ENCODE measurements around the gene CARS1.
A peak's percentile ranks its signal among the peaks of the same experiment; 100 is the strongest.
"Not testable (repeated sequence)": the region's sequence is repeated elsewhere in the genome, so short reads cannot be mapped to it uniquely, and the experiment has no call there.

The CARS1 gene

DNA sequence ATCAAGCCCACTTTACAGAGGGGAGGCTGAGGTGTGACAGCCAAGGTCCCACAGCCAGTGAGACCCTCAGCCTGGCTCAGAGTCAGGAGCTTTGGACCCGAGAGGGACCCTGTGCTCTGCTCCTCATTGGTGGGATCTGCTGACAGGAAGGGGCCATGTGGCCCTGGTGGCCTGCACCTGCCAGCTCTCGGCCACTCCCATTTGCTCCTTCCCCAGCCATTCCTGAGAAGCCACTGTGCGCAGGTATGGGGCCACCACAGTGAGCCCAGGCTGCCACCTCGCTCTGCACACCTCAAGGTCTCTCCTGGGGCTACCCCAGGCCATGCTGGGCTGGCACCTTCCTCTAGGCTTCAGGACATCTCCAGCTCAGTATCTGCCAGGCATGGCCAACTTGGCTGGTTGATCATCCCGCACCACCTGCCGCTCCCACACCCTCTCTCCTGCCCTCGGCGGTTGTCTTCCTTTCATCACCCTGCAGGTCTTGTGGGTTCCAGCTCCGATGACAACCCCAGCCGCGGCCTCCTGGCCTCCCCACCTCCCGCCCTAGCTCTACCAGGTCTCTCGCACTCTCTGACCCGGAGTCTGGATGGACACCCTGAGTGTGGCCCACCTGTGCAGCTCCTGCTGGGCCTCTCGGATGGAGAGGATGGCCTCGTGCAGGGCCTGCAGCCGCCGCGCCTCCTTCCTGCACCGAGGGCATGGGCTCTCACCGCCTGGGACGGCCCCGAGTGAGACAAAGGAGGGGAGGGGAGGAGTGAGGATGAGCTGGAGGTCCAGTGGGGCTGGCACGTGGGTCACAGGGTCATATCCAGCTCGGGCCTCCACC lies 32.2 kb upstream of the CARS1 start:
- no peak for DNase-seq

- no peak for DNase-seq
Measured at GRCh38 chr11:3088806-3089205, 31.6 kb upstream of the CARS1 start.

GRCh38 chr11:3087821-3088800 lies 30.9 kb upstream of the CARS1 start:
- no peak for DNase-seq

DNA sequence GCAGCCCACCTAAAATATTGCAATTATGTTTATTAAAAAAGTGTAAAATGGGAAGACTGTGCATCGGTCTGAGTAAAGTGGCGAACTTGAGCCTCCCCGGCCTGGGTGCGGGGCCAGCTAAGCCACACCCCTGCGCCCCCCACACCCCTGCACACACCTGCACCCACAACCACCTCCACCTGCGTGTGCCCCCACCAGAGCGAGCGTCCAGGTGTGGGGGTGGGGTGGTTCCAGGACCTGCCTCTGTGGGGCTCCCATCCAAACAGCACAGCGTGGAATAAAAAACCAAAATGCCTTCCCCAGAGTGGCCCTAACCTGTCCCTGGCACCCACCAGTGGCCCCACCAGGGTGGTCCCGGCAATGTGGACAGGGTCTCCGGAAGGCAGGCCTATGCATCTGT lies 30.1 kb upstream of the CARS1 start:
- DNase-seq, result no peak

GRCh38 chr11:3086671-3087150 lies 29.5 kb upstream of the CARS1 start:
- DNase-seq, result no peak

DNA sequence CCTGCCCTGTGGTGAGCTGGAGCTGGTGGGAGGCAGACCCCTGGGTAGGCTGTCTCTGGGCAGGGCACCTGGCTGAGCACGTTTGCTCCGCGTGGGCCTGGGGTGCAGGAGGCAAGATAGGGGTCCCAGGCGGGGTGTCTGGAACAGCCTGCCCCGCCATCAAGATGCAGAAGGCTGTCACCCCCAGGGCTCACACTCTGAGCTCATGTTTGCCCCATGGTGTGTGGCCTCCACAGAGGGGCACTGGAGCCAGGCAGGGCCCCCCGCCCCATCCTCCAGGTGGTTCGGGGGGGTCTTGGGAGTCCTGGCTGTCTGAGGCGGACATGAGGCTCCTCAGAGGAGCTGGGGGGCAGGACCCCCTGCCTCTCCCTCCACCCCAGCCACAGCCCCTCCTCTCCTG lies 28.9 kb upstream of the CARS1 start:
- no peak for DNase-seq

- DNase-seq, result no peak
Measured at GRCh38 chr11:3085052-3085451, 27.8 kb upstream of the CARS1 start.

DNA sequence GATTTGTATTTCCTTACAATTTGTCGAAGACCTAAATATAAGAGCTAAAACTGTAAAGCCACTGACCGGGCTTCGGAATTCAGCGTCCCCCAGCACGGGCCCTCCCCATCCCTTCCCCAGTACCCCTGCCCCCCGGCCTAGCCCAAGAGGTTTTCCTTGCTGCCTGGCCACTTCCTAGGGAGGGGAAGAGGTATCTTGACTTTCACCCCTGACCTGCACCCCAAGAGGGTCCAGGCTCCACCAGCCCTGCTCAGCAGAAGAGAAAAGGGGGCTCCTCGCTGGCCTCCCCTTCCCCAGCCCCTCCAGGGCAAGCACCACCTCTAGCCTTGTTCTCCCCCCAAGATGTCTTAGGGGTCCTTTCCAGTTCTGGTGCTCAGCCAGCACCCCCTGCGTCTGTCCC lies 26.1 kb upstream of the CARS1 start:
- DNase-seq, result no peak

GRCh38 chr11:3081386-3081751 lies 24.1 kb upstream of the CARS1 start:
- no peak for DNase-seq

- DNase-seq, result no peak
Measured at GRCh38 chr11:3080733-3081385, 23.6 kb upstream of the CARS1 start.

DNA sequence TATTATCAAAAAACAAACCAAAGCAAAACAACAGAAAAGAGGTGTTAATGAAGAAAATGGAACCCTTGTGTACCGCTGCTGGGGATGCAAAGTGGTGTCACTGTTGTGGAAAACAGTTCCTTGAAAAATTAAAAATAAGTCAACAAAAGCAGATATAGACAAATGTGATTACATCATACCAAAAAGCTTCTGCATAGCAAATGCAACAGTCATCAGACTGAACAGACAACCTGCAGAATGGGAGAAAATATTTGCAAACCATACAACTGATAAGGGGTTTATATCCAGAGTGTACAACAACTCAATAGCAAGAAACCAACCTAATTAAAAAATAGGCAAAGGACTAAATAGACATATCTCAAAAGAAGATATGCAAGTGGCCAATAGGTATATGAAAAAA lies 22.9 kb upstream of the CARS1 start:
- DNase-seq, result no peak

- no peak for DNase-seq
Measured at GRCh38 chr11:3077846-3078440, 20.7 kb upstream of the CARS1 start.

- DNase-seq, result no peak
Measured at GRCh38 chr11:3077189-3077836, 20.1 kb upstream of the CARS1 start.

DNA sequence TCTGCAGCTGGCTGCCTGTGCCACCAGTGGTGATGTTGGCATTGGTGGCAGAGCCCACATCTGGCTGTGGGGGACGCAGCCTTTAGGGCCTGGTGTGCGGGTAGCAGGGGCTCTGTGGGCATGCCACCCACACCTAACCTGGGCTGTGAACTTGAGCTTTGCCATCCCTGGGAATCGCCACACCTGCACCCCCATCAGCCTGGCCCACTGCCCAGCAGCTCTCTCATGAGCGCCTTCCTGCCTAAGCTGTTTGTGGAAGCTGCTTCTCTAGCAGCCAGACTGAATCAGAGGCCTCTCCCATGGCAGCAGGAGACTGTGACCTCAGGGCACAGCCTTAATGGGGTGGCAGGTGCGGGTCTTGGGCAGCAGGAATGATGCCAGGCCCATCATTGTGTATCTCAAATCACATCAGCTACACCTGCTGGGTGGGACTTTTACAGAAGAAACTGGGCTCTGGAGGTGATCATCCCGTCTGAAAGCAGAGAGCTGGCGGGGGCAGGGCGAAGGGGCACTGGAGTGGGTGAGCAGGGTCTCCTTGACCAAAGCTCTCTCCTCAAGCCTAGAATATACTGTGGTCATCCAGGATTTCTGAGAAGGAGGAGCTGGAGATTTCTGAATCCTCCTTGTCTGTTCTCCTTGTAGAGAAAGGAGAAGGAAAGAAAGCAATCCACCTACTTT lies 17.8 kb upstream of the CARS1 start:
- peak; percentile 35 for DNase-seq

- DNase-seq, result no peak
Measured at GRCh38 chr11:3073029-3073435, 15.8 kb upstream of the CARS1 start.

DNA sequence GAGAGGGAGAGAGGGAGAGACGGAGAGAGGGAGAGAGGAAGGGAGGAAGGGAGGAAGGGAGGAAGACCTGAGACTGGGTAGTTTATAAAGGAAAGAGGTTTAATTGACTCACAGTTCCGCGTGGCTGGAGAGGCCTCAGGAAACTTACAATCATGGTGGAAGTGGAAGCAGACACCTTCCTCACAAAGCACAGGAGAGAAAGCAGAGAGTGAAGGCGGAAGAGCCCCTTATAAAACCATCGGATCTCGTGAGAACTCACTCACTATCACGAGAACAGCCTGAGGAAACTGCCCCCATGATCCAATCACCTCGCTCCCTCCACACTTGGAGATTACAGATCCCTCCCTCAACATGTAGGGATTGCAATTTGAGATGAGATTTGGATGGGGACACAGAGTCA lies 12.2 kb upstream of the CARS1 start:
- DNase-seq, result no peak

DNA sequence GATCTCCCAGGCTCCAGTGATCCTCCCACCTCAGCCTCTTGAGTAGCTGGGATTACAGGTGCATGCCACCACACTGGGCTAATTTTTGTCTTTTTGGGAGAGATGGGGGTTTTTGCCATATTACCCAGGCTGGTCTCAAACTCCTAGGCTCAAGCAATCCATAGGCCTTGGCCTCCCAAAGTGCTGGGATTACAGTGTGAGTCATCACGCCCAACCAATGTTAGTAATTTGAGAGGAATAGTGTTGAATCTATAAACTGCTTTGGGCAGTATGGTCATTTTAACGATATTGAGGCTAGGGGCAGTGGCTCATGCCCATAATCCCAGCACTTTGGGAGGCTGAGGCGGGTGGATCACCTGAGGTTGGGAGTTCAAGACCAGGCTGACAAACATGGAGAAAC lies 9.1 kb upstream of the CARS1 start:
- not testable (repeated sequence) for DNase-seq

DNA sequence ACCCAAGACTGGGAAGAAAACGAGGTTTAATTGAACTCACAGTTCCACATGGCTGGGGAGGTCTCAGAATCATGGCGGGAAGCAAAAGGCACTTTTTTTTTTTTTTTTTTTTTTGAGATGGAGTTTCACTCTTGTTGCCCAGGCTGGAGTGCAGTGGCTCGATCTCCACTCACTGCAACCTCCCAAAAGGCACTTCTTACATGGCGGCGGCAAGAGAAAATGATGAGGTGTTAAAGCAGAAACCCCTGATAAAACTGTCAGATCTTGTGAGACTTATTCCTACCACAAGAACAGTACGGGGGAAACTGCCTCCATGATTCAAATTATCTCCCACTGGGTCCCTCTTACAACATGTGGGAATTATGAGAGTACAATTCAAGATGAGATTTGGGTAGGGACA lies 7.5 kb upstream of the CARS1 start:
- DNase-seq, result not testable (repeated sequence)

- DNase-seq, result not testable (repeated sequence)
Measured at GRCh38 chr11:3063876-3064275, 6.7 kb upstream of the CARS1 start.

- not testable (repeated sequence) for DNase-seq
Measured at GRCh38 chr11:3063432-3063831, 6.2 kb upstream of the CARS1 start.

GRCh38 chr11:3060436-3061025 lies 3.3 kb upstream of the CARS1 start:
- no peak for DNase-seq

All from NCI-H2029 treated with DMSO at 0.1 percent for 48 hours (cell line).